ENCODE results near the gene ITGAV.

ITGAV gene

GRCh38 chr2:186607660-186608324 is 17.9 kb downstream of the ITGAV start:
- no peaks in the 10 kb centered on the region for H3K9me3 ChIP-seq (ENCODE audit: insufficient read depth, low read length)
- H3K79me2 ChIP-seq (ENCODE audit: low read length), result no peaks in the 10 kb centered on the region

GRCh38 chr2:186610785-186611184 is 20.9 kb downstream of the ITGAV start:
- Histone ChIP-seq H3K79me2 (ENCODE audit: low read length) (no peaks in the 10 kb centered on the region), H3K9ac (ENCODE audit: low read length) (no peak overlapping the region), H3K27me3 (ENCODE audit: low read depth, low read length) (no peaks in the 10 kb centered on the region), H3K27ac (ENCODE audit: low read length) (no peak overlapping the region), H2AFZ (ENCODE audit: low read depth, low read length) (no peak overlapping the region), H3K4me2 (ENCODE audit: low read length) (no peak overlapping the region), H3K4me1 (ENCODE audit: low read length) (0 out of 2 replicates have a peak, but pooled peaks cover 4% of the 10 kb centered on the region), H3K36me3 (replicated peaks; ENCODE audit: low read depth, low read length) (no peaks in the 10 kb centered on the region), H4K20me1 (ENCODE audit: insufficient read depth, low read length) (no peaks in the 10 kb centered on the region), H3K9me3 (ENCODE audit: insufficient read depth, low read length) (no peaks in the 10 kb centered on the region), H3K4me3 (ENCODE audit: low read length) (no peak overlapping the region)
- TF ChIP-seq EZH2phosphoT487 (IDR thresholded peaks at IDR 0.05; ENCODE audit: low read depth) (no peak), CTCF (IDR thresholded peaks at IDR 0.05; ENCODE audit: low read depth, low read length) (no peak)

More at GRCh38 chr2:186607660-186608324, 17.9 kb downstream of the ITGAV start:
- Histone ChIP-seq H2AFZ (ENCODE audit: low read depth, low read length) (no peak overlapping the region), H3K4me3 (ENCODE audit: low read length) (no peak overlapping the region), H3K4me2 (ENCODE audit: low read length) (no peak overlapping the region), H3K4me1 (ENCODE audit: low read length) (0 out of 2 replicates have a peak, but pooled peaks cover 4% of the 10 kb centered on the region), H3K27me3 (ENCODE audit: low read depth, low read length) (no peaks in the 10 kb centered on the region), H4K20me1 (ENCODE audit: insufficient read depth, low read length) (peaks cover 3% of the 10 kb centered on the region; the same call in 1 of the 2 replicates), H3K9ac (ENCODE audit: low read length) (no peak overlapping the region), H3K36me3 (replicated peaks; ENCODE audit: low read depth, low read length) (peaks cover 3% of the 10 kb centered on the region), H3K27ac (ENCODE audit: low read length) (no peak overlapping the region)
- TF ChIP-seq EZH2phosphoT487 (IDR thresholded peaks at IDR 0.05; ENCODE audit: low read depth) (no peak), CTCF (IDR thresholded peaks at IDR 0.05; ENCODE audit: low read depth, low read length) (no peak)

DNA sequence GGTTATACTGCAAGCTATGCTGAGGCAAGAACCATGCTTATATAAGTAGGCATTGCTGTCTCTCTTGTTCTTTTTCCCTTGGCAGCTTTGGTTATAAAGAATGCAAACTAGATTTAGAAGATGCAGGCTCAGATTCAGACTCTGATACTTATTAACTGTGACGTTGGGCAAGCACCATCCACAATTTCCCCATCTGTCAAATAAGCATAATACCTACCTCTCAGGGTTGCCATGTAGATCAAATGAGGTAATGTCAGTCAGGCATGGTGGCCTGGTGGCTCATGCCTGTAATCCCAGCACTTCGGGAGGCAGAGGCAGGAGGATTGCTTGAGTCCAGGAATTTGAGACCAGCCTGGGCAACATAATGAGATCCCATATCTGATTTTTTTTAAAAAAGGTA is 21.7 kb downstream of the ITGAV start:
- Histone ChIP-seq H2AFZ (ENCODE audit: low read depth, low read length) (no peak overlapping the region), H3K9ac (ENCODE audit: low read length) (no peak overlapping the region), H3K27me3 (ENCODE audit: low read depth, low read length) (no peaks in the 10 kb centered on the region), H3K4me3 (ENCODE audit: low read length) (no peak overlapping the region), H3K79me2 (ENCODE audit: low read length) (no peaks in the 10 kb centered on the region), H3K4me2 (ENCODE audit: low read length) (no peak overlapping the region), H3K36me3 (replicated peaks; ENCODE audit: low read depth, low read length) (no peaks in the 10 kb centered on the region), H3K9me3 (ENCODE audit: insufficient read depth, low read length) (no peaks in the 10 kb centered on the region), H4K20me1 (ENCODE audit: insufficient read depth, low read length) (no peaks in the 10 kb centered on the region), H3K4me1 (ENCODE audit: low read length) (0 out of 2 replicates have a peak, but pooled peaks cover 4% of the 10 kb centered on the region), H3K27ac (ENCODE audit: low read length) (no peak overlapping the region)
- no peak for TF ChIP-seq CTCF (IDR thresholded peaks at IDR 0.05; ENCODE audit: low read depth, low read length)
- no peak for TF ChIP-seq EZH2phosphoT487 (IDR thresholded peaks at IDR 0.05; ENCODE audit: low read depth)

GRCh38 chr2:186612026-186612425 is 22.2 kb downstream of the ITGAV start:
- H3K27me3 ChIP-seq (ENCODE audit: low read depth, low read length), result no peaks in the 10 kb centered on the region
- no peaks in the 10 kb centered on the region for H4K20me1 ChIP-seq (ENCODE audit: insufficient read depth, low read length)
- H3K4me3 ChIP-seq (ENCODE audit: low read length), result no peak overlapping the region
- H3K79me2 ChIP-seq (ENCODE audit: low read length), result no peaks in the 10 kb centered on the region
- H3K27ac ChIP-seq (ENCODE audit: low read length), result no peak overlapping the region
- H3K4me1 ChIP-seq (ENCODE audit: low read length), result 0 out of 2 replicates have a peak, but pooled peaks cover 4% of the 10 kb centered on the region
- no peak overlapping the region for H2AFZ ChIP-seq (ENCODE audit: low read depth, low read length)
- H3K9ac ChIP-seq (ENCODE audit: low read length), result no peak overlapping the region
- no peaks in the 10 kb centered on the region for H3K9me3 ChIP-seq (ENCODE audit: insufficient read depth, low read length)
- no peak overlapping the region for H3K4me2 ChIP-seq (ENCODE audit: low read length)
- TF ChIP-seq EZH2phosphoT487 (IDR thresholded peaks at IDR 0.05; ENCODE audit: low read depth) (no peak), CTCF (IDR thresholded peaks at IDR 0.05; ENCODE audit: low read depth, low read length) (no peak)
- no peaks in the 10 kb centered on the region for H3K36me3 ChIP-seq (replicated peaks; ENCODE audit: low read depth, low read length)
